ENCODE results near the gene CBL. TPM values are rescaled to one million over a fixed set of nuclear protein-coding genes. Genes with fewer than 3 reads are reported as not detected.

The CBL gene
- polyA plus RNA-seq, 1 of the 3 experiments (the other 2 are of a cell fraction) = 9.5 TPM

DNA sequence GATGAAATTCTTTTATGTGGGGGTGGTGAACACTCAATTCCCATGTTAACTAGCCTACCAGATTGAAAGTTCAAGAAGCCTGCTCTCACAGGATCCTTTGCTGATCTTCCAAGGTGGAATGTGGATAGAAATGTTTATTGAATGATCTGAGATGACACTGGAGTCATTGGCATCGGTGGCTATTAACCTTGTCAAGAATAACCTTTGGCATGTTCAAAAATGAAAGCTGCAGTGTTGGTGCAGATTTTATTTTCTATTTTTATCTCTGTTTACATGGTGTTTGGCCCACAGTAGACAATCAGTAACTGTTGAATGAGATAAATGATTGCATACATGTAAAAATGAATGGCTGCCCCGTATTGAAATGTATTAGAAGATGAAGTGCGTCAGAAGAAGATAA is 91.8 kb downstream of the CBL start:
- Histone ChIP-seq H3K4me1 (ENCODE audit: control insufficient read depth in 1 of 2, insufficient read depth in 2 of 2, low read depth in 1 of 2, low read length in 1 of 2) (peaks cover 0 to 3% of the 10 kb centered on the region in 2 experiments; a peak in 2 of 4 replicates), H2AFZ (ENCODE audit: low read depth) (no peak overlapping the region), H3K4me2 (no peak overlapping the region), H3K27ac (ENCODE audit: low read depth in 2 of 2, low read length in 1 of 2) (no peak overlapping the region), H3K4me3 (ENCODE audit: low read depth in 2 of 2, low read length in 1 of 2) (no peak overlapping the region), H3F3A (replicated peaks; ENCODE audit: insufficient read depth) (no peaks in the 10 kb centered on the region), H3K79me2 (ENCODE audit: insufficient read depth) (no peaks in the 10 kb centered on the region; the same call in none of the 2 replicates), H3K9ac (no peak overlapping the region), H3K9me3 (no peaks in the 10 kb centered on the region), H3K36me3 (replicated peaks in 1 of 2; ENCODE audit: control insufficient read depth in 1 of 2, insufficient read depth in 2 of 2, low read length in 1 of 2) (peaks cover 67 to 71% of the 10 kb centered on the region in 2 experiments), H3K9me2 (no peaks in the 10 kb centered on the region), H4K20me1 (ENCODE audit: insufficient read depth) (no peaks in the 10 kb centered on the region), H3K27me3 (ENCODE audit: insufficient read depth) (no peaks in the 10 kb centered on the region)
- POLR2A ChIA-PET = no interaction called here
- DNase-seq = no peak
- 92% methylated on average over 3 of the region's 3 CpGs for WGBS (ENCODE audit: low lambda C conversion rate)
- TF ChIP-seq EP300 (IDR thresholded peaks at IDR 0.05; ENCODE audit: borderline replicate concordance in 1 of 2, low read depth in 1 of 2, low read length in 1 of 2) (no peak), MXI1 (IDR thresholded peaks at IDR 0.05; ENCODE audit: low read depth, low read length) (no peak), POLR2AphosphoS5 (IDR thresholded peaks at IDR 0.05; ENCODE audit: low read depth, low read length) (no peak), FOSL2 (IDR thresholded peaks at IDR 0.05; ENCODE audit: borderline replicate concordance, low read depth) (no peak), SIN3A (IDR thresholded peaks at IDR 0.05; ENCODE audit: borderline replicate concordance, low read depth, low read length) (no peak), SMC3 (IDR thresholded peaks at IDR 0.05; ENCODE audit: low read depth, low read length) (no peak), FOXJ3 (CRISPR knock-in tag; IDR thresholded peaks at IDR 0.05) (no peak), ELF1 (IDR thresholded peaks at IDR 0.05) (no peak), JUND (IDR thresholded peaks at IDR 0.05) (no peak), FOXM1 (IDR thresholded peaks at IDR 0.05; ENCODE audit: low read depth) (no peak), RCOR1 (IDR thresholded peaks at IDR 0.05; ENCODE audit: low read length) (no peak), EZH2phosphoT487 (IDR thresholded peaks at IDR 0.05; ENCODE audit: borderline replicate concordance, low read depth) (no peak), RXRA (IDR thresholded peaks at IDR 0.05; ENCODE audit: borderline replicate concordance, low read depth) (no peak), YY1 (IDR thresholded peaks at IDR 0.05; ENCODE audit: low read depth) (no peak), MEF2A (IDR thresholded peaks at IDR 0.05; ENCODE audit: borderline replicate concordance, low read depth) (no peak)
- TF ChIP-seq, protein P1, sequence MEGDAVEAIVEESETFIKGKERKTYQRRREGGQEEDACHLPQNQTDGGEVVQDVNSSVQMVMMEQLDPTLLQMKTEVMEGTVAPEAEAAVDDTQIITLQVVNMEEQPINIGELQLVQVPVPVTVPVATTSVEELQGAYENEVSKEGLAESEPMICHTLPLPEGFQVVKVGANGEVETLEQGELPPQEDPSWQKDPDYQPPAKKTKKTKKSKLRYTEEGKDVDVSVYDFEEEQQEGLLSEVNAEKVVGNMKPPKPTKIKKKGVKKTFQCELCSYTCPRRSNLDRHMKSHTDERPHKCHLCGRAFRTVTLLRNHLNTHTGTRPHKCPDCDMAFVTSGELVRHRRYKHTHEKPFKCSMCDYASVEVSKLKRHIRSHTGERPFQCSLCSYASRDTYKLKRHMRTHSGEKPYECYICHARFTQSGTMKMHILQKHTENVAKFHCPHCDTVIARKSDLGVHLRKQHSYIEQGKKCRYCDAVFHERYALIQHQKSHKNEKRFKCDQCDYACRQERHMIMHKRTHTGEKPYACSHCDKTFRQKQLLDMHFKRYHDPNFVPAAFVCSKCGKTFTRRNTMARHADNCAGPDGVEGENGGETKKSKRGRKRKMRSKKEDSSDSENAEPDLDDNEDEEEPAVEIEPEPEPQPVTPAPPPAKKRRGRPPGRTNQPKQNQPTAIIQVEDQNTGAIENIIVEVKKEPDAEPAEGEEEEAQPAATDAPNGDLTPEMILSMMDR (IDR thresholded peaks at IDR 0.05) = no peak
- TF ChIP-seq, protein P2, sequence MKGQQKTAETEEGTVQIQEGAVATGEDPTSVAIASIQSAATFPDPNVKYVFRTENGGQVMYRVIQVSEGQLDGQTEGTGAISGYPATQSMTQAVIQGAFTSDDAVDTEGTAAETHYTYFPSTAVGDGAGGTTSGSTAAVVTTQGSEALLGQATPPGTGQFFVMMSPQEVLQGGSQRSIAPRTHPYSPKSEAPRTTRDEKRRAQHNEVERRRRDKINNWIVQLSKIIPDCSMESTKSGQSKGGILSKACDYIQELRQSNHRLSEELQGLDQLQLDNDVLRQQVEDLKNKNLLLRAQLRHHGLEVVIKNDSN (IDR thresholded peaks at IDR 0.05; ENCODE audit: borderline replicate concordance, low read depth) = no peak
- TF ChIP-seq, protein P3, sequence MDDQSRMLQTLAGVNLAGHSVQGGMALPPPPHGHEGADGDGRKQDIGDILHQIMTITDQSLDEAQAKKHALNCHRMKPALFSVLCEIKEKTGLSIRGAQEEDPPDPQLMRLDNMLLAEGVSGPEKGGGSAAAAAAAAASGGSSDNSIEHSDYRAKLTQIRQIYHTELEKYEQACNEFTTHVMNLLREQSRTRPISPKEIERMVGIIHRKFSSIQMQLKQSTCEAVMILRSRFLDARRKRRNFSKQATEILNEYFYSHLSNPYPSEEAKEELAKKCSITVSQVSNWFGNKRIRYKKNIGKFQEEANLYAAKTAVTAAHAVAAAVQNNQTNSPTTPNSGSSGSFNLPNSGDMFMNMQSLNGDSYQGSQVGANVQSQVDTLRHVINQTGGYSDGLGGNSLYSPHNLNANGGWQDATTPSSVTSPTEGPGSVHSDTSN (IDR thresholded peaks at IDR 0.05) = no peak
- TF ChIP-seq, protein P4, sequence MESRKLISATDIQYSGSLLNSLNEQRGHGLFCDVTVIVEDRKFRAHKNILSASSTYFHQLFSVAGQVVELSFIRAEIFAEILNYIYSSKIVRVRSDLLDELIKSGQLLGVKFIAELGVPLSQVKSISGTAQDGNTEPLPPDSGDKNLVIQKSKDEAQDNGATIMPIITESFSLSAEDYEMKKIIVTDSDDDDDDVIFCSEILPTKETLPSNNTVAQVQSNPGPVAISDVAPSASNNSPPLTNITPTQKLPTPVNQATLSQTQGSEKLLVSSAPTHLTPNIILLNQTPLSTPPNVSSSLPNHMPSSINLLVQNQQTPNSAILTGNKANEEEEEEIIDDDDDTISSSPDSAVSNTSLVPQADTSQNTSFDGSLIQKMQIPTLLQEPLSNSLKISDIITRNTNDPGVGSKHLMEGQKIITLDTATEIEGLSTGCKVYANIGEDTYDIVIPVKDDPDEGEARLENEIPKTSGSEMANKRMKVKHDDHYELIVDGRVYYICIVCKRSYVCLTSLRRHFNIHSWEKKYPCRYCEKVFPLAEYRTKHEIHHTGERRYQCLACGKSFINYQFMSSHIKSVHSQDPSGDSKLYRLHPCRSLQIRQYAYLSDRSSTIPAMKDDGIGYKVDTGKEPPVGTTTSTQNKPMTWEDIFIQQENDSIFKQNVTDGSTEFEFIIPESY (IDR thresholded peaks at IDR 0.05; ENCODE audit: borderline replicate concordance, low read depth) = no peak
- TF ChIP-seq, protein P5, sequence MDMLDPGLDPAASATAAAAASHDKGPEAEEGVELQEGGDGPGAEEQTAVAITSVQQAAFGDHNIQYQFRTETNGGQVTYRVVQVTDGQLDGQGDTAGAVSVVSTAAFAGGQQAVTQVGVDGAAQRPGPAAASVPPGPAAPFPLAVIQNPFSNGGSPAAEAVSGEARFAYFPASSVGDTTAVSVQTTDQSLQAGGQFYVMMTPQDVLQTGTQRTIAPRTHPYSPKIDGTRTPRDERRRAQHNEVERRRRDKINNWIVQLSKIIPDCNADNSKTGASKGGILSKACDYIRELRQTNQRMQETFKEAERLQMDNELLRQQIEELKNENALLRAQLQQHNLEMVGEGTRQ (IDR thresholded peaks at IDR 0.05; ENCODE audit: borderline replicate concordance, low read depth, low read length) = no peak
- CTCF ChIA-PET = interaction anchor here (0.9 to 3.0 kb wide), 6 partner anchors 14 to 236 kb away, joined by 3 to 15 read pairs (median 6); partner anchors contain the start of gene CBL
